Subcutaneous abdominal adipose tissue (tissue), 5 donors: ENCODE results near the gene NAV1.

ENCODE experiments used
- H3K27ac ChIP-seq: one replicate; pipeline ENCODE4 v1.7.0; 2013; ENCODE audit warnings: low read depth, mild to moderate bottlenecking, inconsistent platforms, low read length, moderate library complexity
- H3K27me3 ChIP-seq, 5 donors: one replicate each; pipeline ENCODE4 v1.7.0; 2013; ENCODE audit warnings: low read length in 5 of 5, inconsistent platforms in 1 of 5; ENCODE audit not compliant: control insufficient read depth in 5 of 5, insufficient read depth in 4 of 5
- H3K36me3 ChIP-seq, 5 donors: one replicate each; pipeline ENCODE4 v1.7.0; 2013; ENCODE audit warnings: low read length in 5 of 5; ENCODE audit not compliant: control insufficient read depth in 5 of 5, insufficient read depth in 5 of 5
- H3K4me1 ChIP-seq, 5 donors: one replicate each; pipeline ENCODE4 v1.7.0; 2013; ENCODE audit warnings: low read length in 5 of 5, mild to moderate bottlenecking in 3 of 5, moderate library complexity in 1 of 5; ENCODE audit not compliant: control insufficient read depth in 5 of 5, insufficient read depth in 5 of 5
- H3K4me3 ChIP-seq, 5 donors: one replicate each; pipeline ENCODE4 v1.7.0; 2013; ENCODE audit warnings: low read length in 5 of 5, low read depth in 1 of 5
- H3K9ac ChIP-seq, 5 donors: one replicate each; pipeline ENCODE4 v1.7.0; 2013; ENCODE audit warnings: low read length in 5 of 5, mild to moderate bottlenecking in 4 of 5, moderate library complexity in 3 of 5
- H3K9me3 ChIP-seq, 5 donors: one replicate each; pipeline ENCODE4 v1.7.0; 2013; ENCODE audit warnings: low read length in 5 of 5; ENCODE audit not compliant: control insufficient read depth in 5 of 5
- donor health status: healthy.
- donor health status: healthy.
- donor health status: healthy.
- donor health status: healthy.
- donor health status: healthy.

The NAV1 gene

GRCh38 chr1:201583663-201584062 lies 44.7 kb downstream of the NAV1 start:
- peaks cover 0 to 2% (median 0%) of the 10 kb centered on the region in 5 donors for H3K36me3 ChIP-seq
- H3K9me3 ChIP-seq: no peaks in the 10 kb centered on the region
- no peaks in the 10 kb centered on the region for H3K27me3 ChIP-seq
- H3K4me1 ChIP-seq: peaks cover 0 to 30% (median 10%) of the 10 kb centered on the region in 5 donors
- H3K4me3 ChIP-seq: no peak overlapping the region
- H3K9ac ChIP-seq: no peak overlapping the region
- no peak overlapping the region for H3K27ac ChIP-seq

- Histone ChIP-seq H3K27ac (no peak overlapping the region), H3K9ac (no peak overlapping the region), H3K4me1 (peaks cover 0 to 30% (median 10%) of the 10 kb centered on the region in 5 donors), H3K36me3 (peaks cover 0 to 5% (median 0%) of the 10 kb centered on the region in 5 donors), H3K27me3 (no peaks in the 10 kb centered on the region), H3K9me3 (no peaks in the 10 kb centered on the region), H3K4me3 (no peak overlapping the region)
Measured at GRCh38 chr1:201584471-201585092, 45.7 kb downstream of the NAV1 start.

- no peak overlapping the region for H3K27ac ChIP-seq
- no peaks in the 10 kb centered on the region for H3K9me3 ChIP-seq
- H3K36me3 ChIP-seq: peaks cover 0 to 5% (median 0%) of the 10 kb centered on the region in 5 donors
- H3K9ac ChIP-seq: no peak overlapping the region
- H3K27me3 ChIP-seq: no peaks in the 10 kb centered on the region
- peaks cover 0 to 30% (median 10%) of the 10 kb centered on the region in 5 donors for H3K4me1 ChIP-seq
- H3K4me3 ChIP-seq: no peak overlapping the region
Measured at GRCh38 chr1:201585093-201585483, 46.2 kb downstream of the NAV1 start.

GRCh38 chr1:201585901-201586300 lies 47.0 kb downstream of the NAV1 start:
- H3K4me1 ChIP-seq: peaks cover 0 to 30% (median 10%) of the 10 kb centered on the region in 5 donors
- no peaks in the 10 kb centered on the region for H3K9me3 ChIP-seq
- no peak overlapping the region for H3K4me3 ChIP-seq
- H3K27me3 ChIP-seq: no peaks in the 10 kb centered on the region
- peaks cover 0 to 10% (median 3%) of the 10 kb centered on the region in 5 donors for H3K36me3 ChIP-seq
- no peak overlapping the region for H3K27ac ChIP-seq
- no peak overlapping the region for H3K9ac ChIP-seq

GRCh38 chr1:201586806-201587205 lies 47.9 kb downstream of the NAV1 start:
- Histone ChIP-seq H3K27me3 (no peaks in the 10 kb centered on the region), H3K4me3 (no peak overlapping the region), H3K9ac (no peak overlapping the region), H3K9me3 (no peaks in the 10 kb centered on the region), H3K4me1 (peaks cover 0 to 29% (median 10%) of the 10 kb centered on the region in 5 donors), H3K27ac (no peak overlapping the region), H3K36me3 (peaks cover 0 to 18% (median 6%) of the 10 kb centered on the region in 5 donors)

- Histone ChIP-seq H3K27me3 (no peaks in the 10 kb centered on the region), H3K36me3 (peaks cover 0 to 18% (median 6%) of the 10 kb centered on the region in 5 donors), H3K4me3 (no peak overlapping the region), H3K27ac (no peak overlapping the region), H3K9ac (no peak overlapping the region), H3K9me3 (no peaks in the 10 kb centered on the region), H3K4me1 (peaks cover 4 to 30% (median 10%) of the 10 kb centered on the region in 5 donors)
Measured at GRCh38 chr1:201587729-201588128, 48.8 kb downstream of the NAV1 start.
